NCI-H524 (cell line): ENCODE measurements around the gene NKAIN4.

Source experiments
- DNase-seq, 2 experiments: peaks; one replicate each; lab custom pipeline; 2025; lab: John Stamatoyannopoulos, UW

NKAIN4 gene

DNA sequence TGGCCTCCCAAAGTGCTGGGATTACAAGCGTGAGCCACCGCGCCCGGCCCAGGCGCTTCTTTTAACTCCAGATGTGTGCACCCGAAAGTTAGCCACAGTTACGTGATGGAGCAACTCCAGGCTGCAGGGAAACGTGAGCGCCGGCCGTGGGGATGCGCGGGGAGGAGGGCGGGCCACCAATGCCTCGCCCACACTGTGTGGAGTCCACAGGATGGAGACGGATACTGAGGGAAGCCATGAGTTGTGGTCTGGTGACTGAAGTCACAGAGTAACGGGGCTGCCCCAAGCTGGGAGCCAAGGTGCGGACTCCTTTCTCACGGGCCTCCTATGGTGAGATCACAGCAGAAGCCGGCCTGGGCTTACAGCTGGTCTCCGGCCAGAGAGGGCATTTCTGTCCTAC, 61.5 kb downstream of the NKAIN4 start:
- DNase-seq = no peak

DNA sequence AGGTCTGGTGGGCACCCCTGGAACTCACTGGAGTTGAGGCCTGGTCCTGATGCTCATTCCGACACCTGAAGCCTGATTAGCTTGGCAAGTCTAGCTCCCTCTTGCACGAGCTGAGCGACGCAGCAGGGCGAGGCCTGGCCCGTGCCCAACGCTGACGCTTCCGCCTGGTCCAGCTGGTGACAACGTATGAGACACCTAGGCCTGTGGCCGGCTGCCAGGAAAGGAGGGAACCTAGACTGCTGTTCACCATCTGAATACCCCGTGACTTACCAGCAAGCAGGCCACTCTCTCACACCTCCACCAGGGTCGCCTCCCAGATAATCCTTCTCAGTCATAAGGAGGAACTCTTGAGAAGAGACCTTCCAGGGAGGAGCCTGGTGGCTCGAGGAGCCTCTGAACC, 62.9 kb downstream of the NKAIN4 start:
- DNase-seq = peak; percentile 94 to 97

GRCh38 chr20:63190828-63191227, 63.4 kb downstream of the NKAIN4 start:
- no peak for DNase-seq
